GM06990 (cell line): Measurements from ENCODE around the gene GBGT1.

Experiments
- DNase-seq: peaks from one replicate; pipeline ENCODE4 v3.0.0-alpha.2; 2011; ENCODE audit not compliant: insufficient read length; ENCODE audit errors: extremely low read depth
- H3K27me3 ChIP-seq: replicated peaks from 2 replicates; pipeline ENCODE4 v1.6.0; 2011; ENCODE audit warnings: low read length; ENCODE audit not compliant: control insufficient read depth, insufficient read depth
- H3K36me3 ChIP-seq: 2 replicates; pipeline ENCODE4 v1.5.1; 2011; ENCODE audit warnings: low read length; ENCODE audit not compliant: control insufficient read depth, insufficient read depth
- H3K4me3 ChIP-seq: replicated peaks from 2 replicates; pipeline ENCODE4 v1.5.1; 2011; ENCODE audit warnings: low read depth, mild to moderate bottlenecking, control low read depth, low read length
- TF ChIP-seq, protein P1 (sequence below): IDR thresholded peaks from 2 replicates; pipeline ENCODE4 v1.5.1; 2011; ENCODE audit warnings: low read length, control low read depth, mild to moderate bottlenecking, inconsistent platforms; ENCODE audit not compliant: insufficient read depth, poor library complexity, severe bottlenecking

The GBGT1 gene

DNA sequence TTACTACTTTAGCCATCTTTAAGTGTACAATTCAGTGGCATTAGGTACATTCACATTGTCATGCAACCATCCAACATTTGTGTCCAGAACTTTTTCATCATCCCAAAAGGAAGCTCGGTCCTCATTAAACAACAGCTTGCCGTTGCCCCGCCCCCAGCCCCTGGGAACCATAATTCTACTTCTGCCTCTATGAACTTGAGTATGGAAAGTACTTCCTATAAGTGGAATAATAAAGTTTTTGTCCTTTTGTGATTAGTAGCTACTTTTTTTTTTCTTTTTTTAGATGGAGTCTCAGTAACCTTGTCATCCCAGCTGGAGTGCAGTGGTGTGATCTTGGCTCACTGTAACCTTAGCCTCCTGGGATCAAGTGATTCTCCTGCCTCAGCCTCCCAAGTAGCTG is 5.0 kb downstream of the GBGT1 start:
- no peak for DNase-seq
- no peaks in the 10 kb centered on the region for H3K27me3 ChIP-seq
- no peaks in the 10 kb centered on the region for H3K36me3 ChIP-seq
- no peak overlapping the region for H3K4me3 ChIP-seq
- TF ChIP-seq, protein P1, sequence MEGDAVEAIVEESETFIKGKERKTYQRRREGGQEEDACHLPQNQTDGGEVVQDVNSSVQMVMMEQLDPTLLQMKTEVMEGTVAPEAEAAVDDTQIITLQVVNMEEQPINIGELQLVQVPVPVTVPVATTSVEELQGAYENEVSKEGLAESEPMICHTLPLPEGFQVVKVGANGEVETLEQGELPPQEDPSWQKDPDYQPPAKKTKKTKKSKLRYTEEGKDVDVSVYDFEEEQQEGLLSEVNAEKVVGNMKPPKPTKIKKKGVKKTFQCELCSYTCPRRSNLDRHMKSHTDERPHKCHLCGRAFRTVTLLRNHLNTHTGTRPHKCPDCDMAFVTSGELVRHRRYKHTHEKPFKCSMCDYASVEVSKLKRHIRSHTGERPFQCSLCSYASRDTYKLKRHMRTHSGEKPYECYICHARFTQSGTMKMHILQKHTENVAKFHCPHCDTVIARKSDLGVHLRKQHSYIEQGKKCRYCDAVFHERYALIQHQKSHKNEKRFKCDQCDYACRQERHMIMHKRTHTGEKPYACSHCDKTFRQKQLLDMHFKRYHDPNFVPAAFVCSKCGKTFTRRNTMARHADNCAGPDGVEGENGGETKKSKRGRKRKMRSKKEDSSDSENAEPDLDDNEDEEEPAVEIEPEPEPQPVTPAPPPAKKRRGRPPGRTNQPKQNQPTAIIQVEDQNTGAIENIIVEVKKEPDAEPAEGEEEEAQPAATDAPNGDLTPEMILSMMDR: no peak

DNA sequence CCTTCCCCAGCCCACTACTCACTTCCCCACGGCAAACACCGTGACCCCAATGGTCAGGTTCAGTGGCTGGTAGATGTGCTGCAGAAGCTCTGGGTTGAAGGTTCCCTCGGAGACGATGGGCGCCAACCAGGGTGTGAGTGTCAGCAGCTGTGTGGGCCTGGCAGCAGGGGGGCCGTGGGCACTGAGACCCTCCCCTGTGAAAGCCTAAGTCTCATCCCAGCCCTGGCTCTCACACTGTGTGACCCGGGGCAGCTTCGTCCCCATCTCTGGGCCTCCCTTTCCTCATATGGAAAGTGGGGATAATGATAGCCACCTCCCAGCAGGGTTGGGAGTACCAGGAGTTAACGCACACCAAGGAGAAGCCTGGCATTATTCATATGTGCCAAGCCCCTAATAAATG is 8.6 kb downstream of the GBGT1 start:
- DNase-seq: no peak
- Histone ChIP-seq H3K4me3 (no peak overlapping the region), H3K36me3 (no peaks in the 10 kb centered on the region), H3K27me3 (no peaks in the 10 kb centered on the region)
- TF ChIP-seq, protein P1: no peak

DNA sequence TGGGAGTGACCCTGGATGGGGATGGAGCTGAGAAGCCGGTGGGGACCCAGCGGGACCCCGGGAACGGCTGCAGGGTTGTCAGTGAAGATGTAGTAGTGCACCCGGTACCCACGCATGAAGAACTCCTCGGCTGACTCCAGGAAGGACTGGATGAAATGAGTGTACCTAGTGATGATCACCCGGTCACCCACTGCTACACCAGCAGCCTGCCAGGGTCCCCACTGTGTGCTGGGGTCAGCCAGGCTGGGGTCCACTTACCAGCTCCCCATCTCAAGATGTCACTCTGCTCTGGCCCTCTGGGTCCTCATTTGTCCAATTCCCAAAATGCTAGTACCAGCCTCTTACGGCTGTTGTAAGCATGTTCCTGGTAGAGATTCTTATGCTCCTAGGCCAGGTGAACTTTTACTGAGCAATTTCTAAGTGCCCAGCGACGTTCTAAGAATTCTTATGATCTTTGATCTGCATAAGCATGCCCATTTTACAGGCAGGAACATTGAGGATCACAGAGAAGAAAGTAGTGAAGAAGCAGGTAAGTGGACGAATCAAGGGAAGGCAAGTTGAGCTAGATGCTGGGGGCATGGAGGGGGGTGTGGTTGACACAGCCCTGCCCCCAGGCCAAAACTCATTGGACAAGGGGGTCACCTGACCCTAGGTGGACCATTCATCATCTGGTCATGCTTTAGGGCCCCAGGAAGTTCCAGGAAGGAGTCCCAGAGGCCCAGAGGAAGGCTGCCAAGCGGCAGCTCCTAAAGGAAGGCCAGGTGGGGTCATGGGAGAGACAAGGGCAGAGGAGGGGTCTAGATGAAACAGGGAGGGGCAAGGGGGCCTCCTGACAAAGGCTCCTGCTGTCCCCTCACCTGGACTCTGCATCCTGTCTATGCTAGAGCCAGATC is 9.4 kb downstream of the GBGT1 start:
- Histone ChIP-seq H3K4me3 (no peak overlapping the region), H3K27me3 (no peaks in the 10 kb centered on the region), H3K36me3 (no peaks in the 10 kb centered on the region)
- DNase-seq: no peak
- TF ChIP-seq, protein P1: no peak

DNA sequence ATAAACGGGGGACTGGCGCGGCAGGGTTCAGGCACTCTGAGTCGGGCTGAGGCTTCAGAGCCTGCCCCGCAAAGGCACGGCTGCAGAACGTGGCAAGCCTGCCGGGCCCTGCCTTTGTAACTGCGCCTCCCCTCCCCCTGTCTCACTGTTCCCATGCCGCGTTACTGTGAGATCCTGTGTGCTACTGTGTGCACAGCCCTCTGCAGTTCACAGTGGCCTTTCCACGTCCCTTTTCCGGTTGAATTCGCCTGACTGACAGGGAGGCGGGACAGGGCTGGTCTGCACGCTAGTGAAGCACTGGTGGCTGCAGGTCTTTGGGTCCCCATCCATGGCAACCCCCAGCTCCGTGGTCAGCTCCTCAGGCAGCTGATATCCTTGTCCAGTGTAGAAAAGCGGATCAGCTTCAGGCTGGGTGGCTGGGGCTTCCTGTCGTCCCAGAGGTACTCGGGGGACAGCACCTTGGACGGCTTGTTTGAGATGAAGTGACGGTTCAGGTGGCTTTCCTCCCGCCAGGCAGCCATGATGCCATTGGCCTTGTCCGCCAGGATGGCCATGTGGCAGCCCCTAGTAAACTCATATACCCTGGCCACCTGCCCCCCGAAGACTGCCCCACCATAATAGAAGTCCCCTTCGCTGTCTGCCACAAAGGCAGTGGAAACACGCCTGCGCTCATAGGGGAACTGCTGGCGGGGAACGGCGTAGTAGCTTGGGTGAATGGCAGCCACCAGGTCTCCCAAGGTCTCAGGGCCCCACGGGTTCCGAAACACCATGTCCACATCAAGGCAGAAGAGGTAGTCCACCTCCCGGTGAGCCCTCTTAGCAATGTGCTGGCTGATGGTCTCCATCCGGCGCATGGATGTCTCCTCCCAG is 10.3 kb downstream of the GBGT1 start:
- no peak for DNase-seq
- TF ChIP-seq, protein P1: no peak
- Histone ChIP-seq H3K36me3 (no peaks in the 10 kb centered on the region), H3K4me3 (no peak overlapping the region), H3K27me3 (no peaks in the 10 kb centered on the region)

DNA sequence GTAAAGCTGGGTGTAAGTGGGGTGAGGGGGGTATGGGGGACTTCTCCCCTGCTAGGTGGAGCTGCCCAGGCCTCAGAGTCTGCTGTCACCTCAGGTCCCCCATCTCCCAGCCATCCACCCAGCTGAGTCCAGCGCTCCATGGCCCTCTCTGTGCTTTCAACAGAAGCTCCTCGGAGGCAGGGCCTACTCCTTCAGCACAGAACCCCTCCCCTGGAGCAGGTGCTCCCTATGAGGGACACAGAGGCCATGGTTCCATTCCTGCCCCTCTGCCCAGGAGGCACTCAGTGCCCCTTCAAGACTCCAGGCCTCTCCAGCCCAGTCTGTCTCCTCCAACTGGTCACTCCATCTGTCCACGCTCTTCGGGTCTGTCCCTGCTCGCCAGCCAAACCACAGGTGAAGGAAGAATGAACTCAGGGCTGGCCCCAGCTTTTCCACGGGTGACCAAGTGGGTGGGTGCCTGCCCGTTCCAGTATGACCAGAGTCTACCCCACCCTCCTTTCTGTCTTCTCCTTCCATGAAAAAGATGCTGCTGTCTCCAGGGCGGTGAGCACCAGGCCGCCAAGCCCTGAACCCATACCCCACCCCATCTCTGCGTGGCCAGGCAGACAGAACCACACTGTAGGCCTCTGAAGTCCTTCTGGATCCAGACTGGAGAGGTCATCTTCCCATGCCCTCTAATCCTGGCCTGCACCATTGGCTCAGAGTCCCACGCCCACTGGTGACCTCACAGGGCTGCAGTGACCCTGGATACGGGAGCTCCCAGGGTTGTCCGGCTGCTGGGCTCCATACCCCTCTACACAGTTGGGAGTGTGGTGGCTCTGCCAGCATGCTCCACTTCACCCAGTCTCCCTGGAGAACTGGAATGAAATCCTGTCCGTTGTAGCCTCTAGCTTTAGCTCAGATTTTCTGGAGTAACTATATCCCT is 11.9 kb downstream of the GBGT1 start:
- no peaks in the 10 kb centered on the region for H3K36me3 ChIP-seq
- TF ChIP-seq, protein P1: no peak
- no peaks in the 10 kb centered on the region for H3K27me3 ChIP-seq
- H3K4me3 ChIP-seq: no peak overlapping the region
- DNase-seq: no peak
